Gastroesophageal sphincter (tissue), 3 donors: ENCODE data around the gene SLC25A48.

ENCODE experiments used
- POLR2A ChIP-seq, 2 donors: fragments of 450-650 bp; IDR thresholded peaks; one replicate each; pipeline ENCODE4 v1.6.1; 2017; ENCODE audit warnings: antibody characterized with exemption in 2 of 2, mild to moderate bottlenecking in 2 of 2, moderate library complexity in 1 of 2
- TF ChIP-seq, protein P1 (sequence below), 4 experiments: fragments of 200-600 bp in 2 of 4; fragments of 450-650 bp in 2 of 4; sonication (generic) in 1 of 4; IDR thresholded peaks; one replicate each; pipeline ENCODE4 v1.5.1; 2017 to 2019; ENCODE audit warnings: antibody characterized with exemption in 4 of 4, mild to moderate bottlenecking in 2 of 4, moderate library complexity in 2 of 4

DNA sequence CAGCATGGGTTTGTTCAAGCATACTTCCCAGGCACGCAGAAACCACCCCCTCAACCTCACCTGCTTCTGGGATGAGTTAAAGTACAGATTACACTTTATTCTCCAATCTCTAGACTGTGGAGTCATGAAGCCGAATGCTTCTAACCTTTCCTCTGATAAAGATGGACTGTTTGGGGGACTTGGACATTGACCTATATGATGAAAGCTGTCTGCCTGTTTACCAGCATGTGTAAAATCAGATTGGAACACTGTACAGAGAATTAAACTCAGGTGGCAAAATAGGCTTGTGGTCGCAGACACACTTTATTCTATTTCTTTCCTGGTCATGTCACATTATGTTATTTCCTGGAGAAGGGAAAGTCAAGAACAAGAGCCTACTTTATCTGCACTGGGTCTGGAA lies 35.5 kb downstream of the SLC25A48 start:
- TF ChIP-seq, protein P1, sequence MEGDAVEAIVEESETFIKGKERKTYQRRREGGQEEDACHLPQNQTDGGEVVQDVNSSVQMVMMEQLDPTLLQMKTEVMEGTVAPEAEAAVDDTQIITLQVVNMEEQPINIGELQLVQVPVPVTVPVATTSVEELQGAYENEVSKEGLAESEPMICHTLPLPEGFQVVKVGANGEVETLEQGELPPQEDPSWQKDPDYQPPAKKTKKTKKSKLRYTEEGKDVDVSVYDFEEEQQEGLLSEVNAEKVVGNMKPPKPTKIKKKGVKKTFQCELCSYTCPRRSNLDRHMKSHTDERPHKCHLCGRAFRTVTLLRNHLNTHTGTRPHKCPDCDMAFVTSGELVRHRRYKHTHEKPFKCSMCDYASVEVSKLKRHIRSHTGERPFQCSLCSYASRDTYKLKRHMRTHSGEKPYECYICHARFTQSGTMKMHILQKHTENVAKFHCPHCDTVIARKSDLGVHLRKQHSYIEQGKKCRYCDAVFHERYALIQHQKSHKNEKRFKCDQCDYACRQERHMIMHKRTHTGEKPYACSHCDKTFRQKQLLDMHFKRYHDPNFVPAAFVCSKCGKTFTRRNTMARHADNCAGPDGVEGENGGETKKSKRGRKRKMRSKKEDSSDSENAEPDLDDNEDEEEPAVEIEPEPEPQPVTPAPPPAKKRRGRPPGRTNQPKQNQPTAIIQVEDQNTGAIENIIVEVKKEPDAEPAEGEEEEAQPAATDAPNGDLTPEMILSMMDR (IDR thresholded peaks at IDR 0.05) = no peak
- TF ChIP-seq POLR2A (IDR thresholded peaks at IDR 0.05) = no peak
